Measurements from ENCODE around the gene ICAM2. TPM values are rescaled to one million over a fixed set of nuclear protein-coding genes. Genes with fewer than 3 reads are reported as not detected.

ICAM2 gene
- total RNA-seq, 6 experiments from 2014 or later = 5.5 to 16.1 (median 8.6) TPM

DNA sequence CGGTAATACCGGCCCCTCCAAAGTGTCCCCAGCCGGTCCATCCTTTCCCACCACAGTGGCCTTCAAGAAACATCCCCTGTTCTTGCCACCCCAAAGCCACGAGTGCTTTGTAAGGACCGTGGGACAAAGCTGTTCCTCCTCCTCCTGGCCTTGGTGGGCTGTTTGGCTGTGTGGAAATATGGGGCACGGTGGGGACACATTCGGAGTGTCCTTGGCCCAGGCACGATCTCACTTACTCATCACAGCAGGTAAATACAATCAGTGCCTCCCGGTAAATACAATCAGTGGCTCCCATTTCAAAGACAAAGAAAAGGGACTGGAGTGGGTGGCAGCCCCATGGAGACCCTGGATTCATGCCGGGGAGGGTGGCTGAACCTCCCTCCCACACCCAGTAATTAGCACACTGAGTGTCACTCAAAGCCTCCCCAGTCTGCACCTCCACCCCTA is 58.1 kb downstream of the ICAM2 start:
- intact Hi-C loops (cut with DNase I) = no loop called here
- Histone ChIP-seq H3K27ac (peak overlapping the region in 1 of 3 donors; percentile 8), H3K36me3 (no peaks in the 10 kb centered on the region), H3K4me1 (no peaks in the 10 kb centered on the region), H3K9me3 (no peaks in the 10 kb centered on the region), H3K27me3 (no peaks in the 10 kb centered on the region), H3K4me3 (no peak overlapping the region)
- TF ChIP-seq, protein P1, sequence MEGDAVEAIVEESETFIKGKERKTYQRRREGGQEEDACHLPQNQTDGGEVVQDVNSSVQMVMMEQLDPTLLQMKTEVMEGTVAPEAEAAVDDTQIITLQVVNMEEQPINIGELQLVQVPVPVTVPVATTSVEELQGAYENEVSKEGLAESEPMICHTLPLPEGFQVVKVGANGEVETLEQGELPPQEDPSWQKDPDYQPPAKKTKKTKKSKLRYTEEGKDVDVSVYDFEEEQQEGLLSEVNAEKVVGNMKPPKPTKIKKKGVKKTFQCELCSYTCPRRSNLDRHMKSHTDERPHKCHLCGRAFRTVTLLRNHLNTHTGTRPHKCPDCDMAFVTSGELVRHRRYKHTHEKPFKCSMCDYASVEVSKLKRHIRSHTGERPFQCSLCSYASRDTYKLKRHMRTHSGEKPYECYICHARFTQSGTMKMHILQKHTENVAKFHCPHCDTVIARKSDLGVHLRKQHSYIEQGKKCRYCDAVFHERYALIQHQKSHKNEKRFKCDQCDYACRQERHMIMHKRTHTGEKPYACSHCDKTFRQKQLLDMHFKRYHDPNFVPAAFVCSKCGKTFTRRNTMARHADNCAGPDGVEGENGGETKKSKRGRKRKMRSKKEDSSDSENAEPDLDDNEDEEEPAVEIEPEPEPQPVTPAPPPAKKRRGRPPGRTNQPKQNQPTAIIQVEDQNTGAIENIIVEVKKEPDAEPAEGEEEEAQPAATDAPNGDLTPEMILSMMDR (IDR thresholded peaks at IDR 0.05) = no peak
- no peak for TF ChIP-seq POLR2A (IDR thresholded peaks at IDR 0.05)
- ATAC-seq (no peak), DNase-seq (no peak)
- WGBS (ENCODE audit: insufficient coverage, low coverage, low lambda C conversion rate, missing lambda C conversion rate) = 57% methylated on average over 5 of the region's 10 CpGs

- ATAC-seq (peak; percentile 78 to 80 (median 79)), DNase-seq (peak; percentile 75 to 84 (median 76))
- no peaks in the 10 kb centered on the region for H3K9me3 ChIP-seq
- no peak overlapping the region for H3K27ac ChIP-seq
- TF ChIP-seq, protein P1 (IDR thresholded peaks at IDR 0.05) = no peak
- TF ChIP-seq POLR2A (IDR thresholded peaks at IDR 0.05) = no peak
- no peaks in the 10 kb centered on the region for H3K36me3 ChIP-seq
- no peaks in the 10 kb centered on the region for H3K27me3 ChIP-seq
- no peaks in the 10 kb centered on the region for H3K4me1 ChIP-seq
- peak overlapping the region in 1 of 3 donors; percentile 24 for H3K4me3 ChIP-seq
- WGBS (ENCODE audit: insufficient coverage, low coverage, low lambda C conversion rate, missing lambda C conversion rate) = 21% methylated on average over 34 of the region's 37 CpGs
- intact Hi-C loops (cut with DNase I) = no loop called here
These were observed 58.8 kb downstream of the ICAM2 start for GRCh38 chr17:63961355-63962212.

- H3K27me3 ChIP-seq = no peaks in the 10 kb centered on the region
- no peaks in the 10 kb centered on the region for H3K4me1 ChIP-seq
- no peaks in the 10 kb centered on the region for H3K9me3 ChIP-seq
- intact Hi-C loops (cut with DNase I) = no loop called here
- H3K4me3 ChIP-seq = no peak overlapping the region
- DNase-seq = no peak
- 68% methylated on average over 6 of the region's 7 CpGs for WGBS (ENCODE audit: insufficient coverage, low coverage, low lambda C conversion rate, missing lambda C conversion rate)
- TF ChIP-seq POLR2A (IDR thresholded peaks at IDR 0.05) = no peak
- TF ChIP-seq, protein P1 (IDR thresholded peaks at IDR 0.05) = no peak
- no peak overlapping the region for H3K27ac ChIP-seq
- no peaks in the 10 kb centered on the region for H3K36me3 ChIP-seq
- no peak for ATAC-seq
These were observed 60.0 kb downstream of the ICAM2 start for GRCh38 chr17:63960430-63960829.

DNA sequence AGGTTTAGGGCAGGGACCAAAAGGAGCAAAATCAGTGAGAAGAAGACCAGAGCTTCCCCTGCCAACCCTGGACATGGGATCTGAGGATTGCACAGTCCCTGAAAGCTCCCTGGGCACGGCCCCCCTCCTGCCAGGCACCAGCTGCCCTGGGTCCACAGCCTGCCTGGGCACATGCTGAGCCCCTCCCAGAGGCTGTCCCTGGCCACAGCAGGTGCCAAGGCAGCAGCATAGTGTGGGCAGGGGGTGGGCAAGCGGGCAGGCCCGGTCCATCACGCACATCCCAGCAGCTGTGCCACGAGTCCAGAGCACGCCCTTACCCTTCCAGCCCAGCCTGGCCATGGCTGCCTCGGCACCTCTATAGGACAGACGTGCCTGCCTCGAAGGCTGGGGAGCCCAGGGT is 60.4 kb downstream of the ICAM2 start:
- Histone ChIP-seq H3K4me3 (no peak overlapping the region), H3K9me3 (no peaks in the 10 kb centered on the region), H3K36me3 (no peaks in the 10 kb centered on the region), H3K27me3 (no peaks in the 10 kb centered on the region), H3K4me1 (no peaks in the 10 kb centered on the region), H3K27ac (no peak overlapping the region)
- intact Hi-C loops (cut with DNase I) = no loop called here
- no peak for ATAC-seq
- DNase-seq = no peak
- no CpG with 5 or more reads among the region's 9 CpGs for WGBS (ENCODE audit: insufficient coverage, low coverage, low lambda C conversion rate, missing lambda C conversion rate)
- TF ChIP-seq POLR2A (IDR thresholded peaks at IDR 0.05) = no peak
- TF ChIP-seq, protein P1 (IDR thresholded peaks at IDR 0.05) = no peak
